GM21786 (cell line): Measurements from ENCODE around the gene NTM.
"Not testable (repeated sequence)": the region's sequence is repeated elsewhere in the genome, so short reads cannot be mapped to it uniquely, and the experiment has no call there.

Source experiments
- ATAC-seq: cut with Tn5 transposase; IDR thresholded peaks from one replicate; pipeline ENCODE4 v1.9.1; 2021; ENCODE audit not compliant: unreplicated experiment

NTM gene

DNA sequence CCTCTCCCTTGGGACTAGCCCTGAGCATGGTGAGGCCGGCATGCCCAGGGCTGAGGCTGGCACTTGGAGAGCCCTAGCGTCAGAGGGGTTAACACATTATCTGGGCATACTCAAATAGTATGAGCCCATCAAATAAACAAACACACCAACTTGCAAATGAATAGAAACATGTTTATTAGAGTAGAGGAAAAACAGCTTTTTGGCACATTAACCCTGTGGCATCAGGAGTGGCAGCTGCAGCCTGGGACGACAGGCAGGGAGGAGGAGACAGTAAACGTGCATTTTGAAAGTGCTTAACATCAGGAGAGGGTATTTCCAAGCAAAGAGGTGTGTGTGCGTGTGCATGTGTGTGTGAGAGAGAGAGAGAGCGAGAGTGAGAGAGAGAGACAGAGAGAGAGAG is 684.9 kb downstream of the NTM start:
- no peak for ATAC-seq

DNA sequence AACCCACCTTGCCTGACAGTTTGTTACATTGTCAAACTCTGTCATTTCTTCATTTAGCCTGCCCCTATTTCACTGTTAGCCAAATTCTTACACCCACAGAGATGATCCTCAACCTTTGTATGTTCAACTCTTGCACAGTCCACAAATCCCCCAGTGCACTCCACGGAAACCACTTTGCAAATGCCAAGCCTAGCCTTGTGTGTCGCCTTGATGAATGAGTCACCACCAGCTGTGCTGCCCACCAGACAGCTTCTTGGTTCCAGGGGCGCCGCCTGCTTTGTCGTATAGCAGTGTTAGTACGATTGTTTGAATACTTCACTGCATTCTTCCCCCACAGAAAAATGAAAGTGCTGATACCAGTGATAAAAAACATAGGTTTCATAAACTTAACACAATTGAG is 686.3 kb downstream of the NTM start:
- no peak for ATAC-seq

DNA sequence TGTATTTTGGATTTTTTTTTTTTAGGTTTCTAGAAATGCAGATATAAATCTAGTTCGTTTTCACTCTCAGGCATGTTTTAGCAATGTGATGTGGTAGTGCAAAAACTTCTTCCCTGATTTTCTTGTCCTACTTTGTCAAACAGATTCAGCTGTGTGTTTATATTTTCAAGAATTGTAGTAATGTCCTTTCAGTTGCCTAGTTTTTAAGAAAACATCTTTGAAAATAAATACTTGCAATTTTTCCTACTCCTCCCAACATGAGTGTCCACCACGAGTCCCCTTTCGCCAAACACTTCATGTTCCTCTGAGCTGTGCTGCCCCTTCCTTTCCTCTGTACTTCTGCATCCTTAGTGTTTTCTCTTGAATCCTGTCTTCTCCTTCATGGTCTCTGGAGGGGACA is 686.9 kb downstream of the NTM start:
- ATAC-seq: no peak

DNA sequence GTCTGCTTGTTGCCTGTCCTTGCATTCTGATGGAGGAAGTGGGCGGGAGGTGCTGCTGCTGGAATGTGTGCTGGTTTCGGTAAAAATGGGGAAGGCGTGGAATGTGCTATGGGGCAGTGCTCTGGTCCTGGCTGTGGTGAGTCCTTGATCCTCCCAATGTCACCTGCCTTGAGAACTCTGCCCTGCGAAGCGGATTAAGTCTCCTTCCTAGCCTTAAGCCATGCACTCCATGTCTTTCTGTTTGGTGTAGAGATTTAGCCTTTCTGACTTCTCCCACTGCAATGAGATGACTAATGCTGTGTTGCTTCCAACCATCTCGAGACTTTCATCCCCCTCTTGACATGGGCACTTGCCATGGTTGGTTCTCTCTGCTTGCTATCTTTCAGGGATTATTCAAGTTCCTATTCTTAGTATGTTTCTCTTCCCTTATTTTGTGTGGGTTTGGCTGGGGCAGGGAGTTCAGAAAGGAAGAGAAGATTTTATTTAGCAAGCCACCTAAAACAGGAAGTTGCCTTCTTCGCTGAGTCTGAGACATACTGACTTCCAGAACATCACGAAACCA is 687.9 kb downstream of the NTM start:
- ATAC-seq: no peak

DNA sequence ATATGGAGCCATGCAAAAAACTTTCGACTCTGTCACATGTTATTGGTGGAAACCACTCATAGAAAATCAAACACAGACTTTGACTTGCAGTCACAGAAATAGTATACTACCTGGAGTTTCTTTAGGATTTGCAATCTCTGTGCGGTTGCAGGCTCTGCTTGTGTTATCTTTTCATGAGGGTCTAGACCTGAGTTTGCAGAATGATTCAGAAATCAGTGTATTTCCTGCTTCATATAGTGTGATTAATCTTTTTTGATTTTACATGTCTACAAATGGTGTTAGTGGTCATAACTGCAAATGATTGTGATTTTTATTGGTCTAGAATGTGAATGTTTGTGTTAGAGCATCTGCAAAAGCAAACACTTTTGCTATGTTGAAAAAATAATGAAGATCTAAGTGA is 690.2 kb downstream of the NTM start:
- ATAC-seq: no peak

DNA sequence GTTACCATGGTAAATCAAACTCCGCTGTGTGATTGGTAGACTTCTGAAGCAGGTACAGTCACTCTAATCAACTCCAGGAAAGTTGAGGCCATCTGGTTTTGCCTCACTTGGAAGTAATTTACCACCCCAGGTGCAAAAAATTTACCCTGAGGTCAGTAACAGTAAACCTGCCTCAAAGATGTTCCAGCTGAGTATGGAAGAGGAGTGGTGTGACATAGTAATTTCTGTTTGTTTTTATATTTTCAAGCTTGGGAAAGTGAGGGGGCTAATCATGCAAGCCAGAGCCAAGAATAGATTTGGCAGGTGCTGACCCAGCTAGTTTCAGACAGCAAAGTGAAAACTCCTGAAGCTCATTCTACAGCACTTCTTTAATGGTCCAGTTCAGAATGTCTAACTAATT is 691.6 kb downstream of the NTM start:
- no peak for ATAC-seq

DNA sequence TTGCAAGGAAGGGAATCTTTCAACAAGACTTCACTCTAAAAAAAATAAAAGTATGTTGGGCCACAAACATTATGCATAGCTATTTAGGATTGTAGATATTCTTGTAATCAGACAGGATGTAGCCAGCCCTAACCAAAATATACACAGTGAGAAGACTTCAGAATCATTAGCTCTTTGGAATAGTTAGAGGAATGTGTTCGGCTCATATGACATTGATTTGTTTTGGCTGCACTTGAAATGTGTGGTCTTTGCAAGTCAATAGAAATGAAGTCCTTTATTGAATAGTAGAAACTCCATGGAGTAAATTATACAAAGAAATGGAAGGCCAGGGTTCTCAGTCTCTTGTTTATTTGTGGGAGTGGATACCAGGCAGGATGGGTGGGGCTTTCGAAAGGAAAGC is 692.1 kb downstream of the NTM start:
- no peak for ATAC-seq

DNA sequence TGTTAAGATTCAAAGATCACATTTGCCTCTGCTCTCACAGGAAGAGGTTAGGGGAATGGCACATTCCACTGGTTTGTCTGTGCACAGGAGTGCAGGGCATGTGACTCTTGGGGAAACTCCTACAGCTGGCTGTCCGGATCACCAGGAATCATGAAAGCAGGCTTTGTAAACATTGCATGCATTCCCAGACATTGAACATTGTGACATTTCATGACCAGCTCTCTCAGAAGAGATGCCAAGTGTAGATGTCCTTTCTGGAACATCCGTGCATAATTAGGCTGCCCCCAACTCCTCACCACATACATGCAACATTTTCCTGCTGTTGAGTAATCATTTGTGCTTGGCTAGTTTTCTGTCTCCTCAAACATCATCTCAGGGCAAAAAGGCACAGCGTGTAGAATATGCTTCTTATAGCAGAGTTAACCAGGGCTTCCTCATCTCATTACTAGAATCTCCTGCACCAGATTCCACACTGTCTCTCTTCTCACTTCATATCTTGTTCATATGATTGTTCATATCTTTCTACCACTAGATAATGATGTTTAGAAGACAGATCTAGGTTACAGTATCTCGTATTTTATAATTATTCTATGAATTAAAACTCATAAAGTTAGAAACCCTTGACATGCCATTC is 694.7 kb downstream of the NTM start:
- no peak for ATAC-seq

DNA sequence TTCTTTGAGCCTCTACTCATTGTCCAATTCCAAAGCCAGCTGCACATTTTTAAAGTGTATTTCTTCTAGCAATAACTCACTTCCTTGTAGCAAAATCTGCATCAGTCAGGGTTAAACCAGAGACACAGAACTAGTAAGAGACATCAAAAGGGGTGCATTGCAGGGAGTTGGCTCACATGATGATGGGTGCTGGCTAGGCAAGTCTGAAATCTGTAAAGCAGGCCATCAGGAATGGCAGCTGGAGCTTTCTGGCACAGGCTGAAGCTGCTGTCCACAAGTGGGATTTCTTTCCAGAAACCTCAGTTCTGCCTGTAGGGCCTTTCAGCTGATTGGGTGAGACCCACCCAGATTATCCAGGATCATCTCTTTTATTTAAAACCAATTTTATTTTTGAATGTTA is 698.1 kb downstream of the NTM start:
- ATAC-seq: no peak

DNA sequence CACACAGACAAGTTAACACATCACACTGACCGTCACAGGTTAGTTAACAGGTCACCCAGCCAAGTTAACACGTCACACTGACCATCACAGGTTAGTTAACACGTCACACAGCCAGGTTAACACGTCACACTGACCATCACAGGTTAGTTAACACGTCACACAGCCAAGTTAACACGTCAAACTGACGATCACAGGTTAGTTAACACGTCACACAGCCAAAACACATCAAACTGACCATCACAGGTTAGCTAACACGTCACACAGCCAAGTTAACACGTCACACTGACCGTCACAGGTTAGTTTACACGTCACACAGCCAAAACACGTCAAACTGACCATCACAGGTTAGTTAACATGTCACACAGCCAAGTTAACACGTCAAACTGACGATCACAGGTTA is 699.2 kb downstream of the NTM start:
- not testable (repeated sequence) for ATAC-seq

DNA sequence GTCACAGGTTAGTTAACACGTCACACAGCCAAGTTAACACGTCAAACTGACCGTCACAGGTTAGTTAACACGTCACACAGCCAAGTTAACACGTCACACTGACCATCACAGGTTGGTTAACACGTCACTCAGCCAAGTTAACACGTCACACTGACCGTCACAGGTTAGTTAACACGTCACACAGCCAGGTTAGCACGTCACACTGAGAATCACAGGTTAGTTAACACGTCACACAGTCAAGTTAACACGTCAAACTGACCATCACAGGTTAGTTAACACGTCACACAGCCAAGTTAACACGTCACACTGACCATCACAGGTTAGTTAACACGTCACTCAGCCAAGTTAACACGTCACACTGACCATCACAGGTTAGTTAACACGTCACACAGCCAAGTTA is 700.5 kb downstream of the NTM start:
- not testable (repeated sequence) for ATAC-seq

DNA sequence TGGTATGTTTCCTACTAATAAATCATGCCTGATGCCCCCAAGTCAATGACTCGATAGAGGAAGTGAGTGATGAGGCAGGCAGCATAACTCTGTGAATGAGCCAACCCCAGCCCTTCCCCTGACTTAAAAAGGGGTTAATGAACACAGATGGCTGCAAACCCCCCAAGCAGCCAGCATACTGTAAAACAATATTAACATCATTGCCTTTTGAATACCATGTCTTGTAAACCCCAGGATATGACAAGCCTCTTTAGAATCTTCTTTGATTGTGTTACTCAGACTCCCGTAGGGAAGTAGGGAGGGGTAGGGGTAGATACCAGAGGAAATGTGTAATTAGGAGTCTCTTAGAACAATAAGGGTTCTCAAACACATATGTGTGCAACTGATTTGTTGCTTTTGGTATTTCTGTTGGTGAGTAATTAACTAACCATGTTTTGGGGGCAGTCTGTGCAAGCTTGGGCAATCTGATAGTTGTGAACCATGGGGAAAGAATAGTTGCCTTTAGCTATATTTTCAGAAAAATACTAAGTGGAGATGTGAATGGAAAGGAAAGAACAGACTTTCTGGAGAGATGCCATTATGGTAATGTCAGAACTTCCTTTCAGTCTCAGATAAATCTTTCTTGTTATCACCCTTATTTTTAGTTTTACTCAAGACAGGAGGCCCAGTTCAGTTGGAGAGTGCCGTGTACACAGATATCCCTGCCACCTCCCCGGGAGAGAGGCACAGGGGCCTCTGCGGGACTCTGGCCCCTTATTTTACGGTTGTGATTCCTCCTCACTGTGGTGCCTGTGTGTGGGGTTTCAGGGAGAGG is 701.8 kb downstream of the NTM start:
- no peak for ATAC-seq

DNA sequence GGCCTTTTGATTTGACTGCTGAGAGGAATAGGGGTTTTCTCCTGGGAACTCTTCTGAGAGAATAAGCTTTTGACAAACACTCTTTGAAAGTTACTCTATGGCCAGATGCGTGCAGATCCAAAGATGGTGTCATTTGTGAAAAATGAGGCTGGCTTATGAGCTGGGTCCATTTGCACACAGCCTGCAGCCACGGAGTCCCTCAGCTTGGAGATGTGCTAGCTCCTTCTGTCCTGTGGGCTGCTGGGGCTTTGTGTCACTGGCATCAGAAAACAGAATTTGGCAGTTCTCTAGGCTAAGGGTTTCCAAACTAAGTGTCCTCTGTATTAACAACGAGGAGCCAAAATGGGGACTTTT is 702.4 kb downstream of the NTM start:
- no peak for ATAC-seq

DNA sequence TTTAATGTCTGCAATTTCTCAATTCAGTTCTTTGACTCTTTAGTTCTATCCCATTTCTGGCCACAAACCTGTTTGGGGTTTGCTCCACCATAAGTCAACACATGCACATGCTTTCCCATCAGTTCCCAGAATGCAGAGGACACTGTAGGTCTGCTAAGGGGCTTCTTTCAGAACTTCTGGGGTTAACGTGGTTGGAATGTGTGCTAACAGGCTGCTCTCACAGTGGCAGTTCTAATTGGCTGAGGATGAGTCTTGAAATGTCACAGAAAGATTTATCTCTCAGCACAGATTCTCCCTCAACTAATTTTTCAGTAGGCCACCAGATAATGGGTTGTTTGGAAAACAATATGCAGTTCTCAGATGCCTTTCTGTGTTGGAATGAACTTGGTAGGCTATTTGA is 703.4 kb downstream of the NTM start:
- no peak for ATAC-seq

DNA sequence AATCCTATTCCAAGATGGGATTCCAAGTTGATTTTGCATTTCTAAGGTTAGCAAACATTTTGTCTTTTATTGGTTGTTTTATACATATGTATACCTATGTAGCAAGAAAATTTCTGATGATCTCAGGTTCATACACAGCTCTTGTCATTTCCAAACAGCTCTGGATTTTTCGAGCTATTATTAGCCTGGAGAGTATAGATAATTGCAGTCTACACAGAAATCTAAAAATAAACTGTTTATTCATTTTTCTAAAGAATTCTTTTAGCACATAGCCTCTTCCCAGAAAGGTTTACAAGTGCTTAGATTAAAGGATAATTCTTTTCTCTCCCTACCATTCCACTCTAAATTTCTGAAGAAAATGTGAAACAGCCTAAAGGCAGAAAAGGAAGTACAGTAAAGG is 705.0 kb downstream of the NTM start:
- ATAC-seq: no peak

DNA sequence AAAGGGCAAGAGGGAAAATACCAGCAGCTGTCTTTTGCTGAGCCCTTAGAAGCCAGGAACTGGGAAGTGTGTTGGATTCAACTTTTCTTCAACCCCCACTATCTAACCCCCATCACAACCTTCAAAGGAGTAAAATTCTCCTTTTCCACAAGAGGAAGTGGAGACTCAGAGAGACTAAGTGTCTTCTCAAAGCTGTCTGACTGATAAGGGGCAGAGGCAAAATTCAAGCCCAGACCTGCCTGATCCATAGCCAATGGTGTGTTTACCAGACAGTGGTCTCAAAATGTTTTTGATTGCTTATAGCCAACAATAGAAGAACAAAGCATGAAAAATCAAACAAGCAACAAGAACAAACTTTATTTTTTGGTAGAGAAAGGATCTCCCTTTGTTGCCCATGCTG is 707.0 kb downstream of the NTM start:
- ATAC-seq: no peak

DNA sequence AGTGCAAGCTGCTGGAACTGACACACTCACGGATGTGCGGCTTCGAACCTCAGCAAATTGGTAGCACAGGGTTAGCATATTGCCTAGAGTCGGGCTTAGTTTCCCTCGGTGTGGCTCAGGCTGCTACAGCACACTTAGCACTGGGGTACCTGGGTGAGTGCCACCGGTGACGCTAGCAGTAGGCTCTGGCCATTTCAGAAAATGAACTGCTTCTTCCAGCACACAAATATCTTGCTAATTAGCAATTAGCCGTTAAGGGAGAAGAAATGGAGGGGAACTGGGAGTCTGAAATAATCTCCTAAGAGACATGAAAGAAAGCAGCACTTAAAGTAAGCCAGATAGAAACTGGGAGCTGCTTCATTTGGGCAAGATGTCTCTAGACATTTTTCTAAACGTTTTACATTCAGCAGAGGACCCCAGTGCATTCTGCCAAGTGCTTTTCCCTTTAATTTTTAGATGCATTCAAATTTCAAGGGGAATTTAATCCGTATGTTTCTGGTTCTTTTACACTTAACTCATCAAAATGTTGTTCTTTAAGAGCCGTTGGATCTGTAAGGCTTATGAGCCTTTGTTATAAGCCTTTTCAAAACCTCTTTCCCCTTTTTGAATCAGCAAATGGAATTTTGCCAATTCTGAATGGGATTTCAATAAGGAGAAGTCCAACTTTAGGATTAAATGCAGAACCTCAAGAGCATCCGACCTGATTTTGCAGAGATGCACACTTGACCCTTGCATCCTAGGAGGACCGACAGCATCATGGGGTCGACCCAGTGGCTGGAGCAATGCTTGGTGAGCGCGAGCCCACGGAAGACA is 708.1 kb downstream of the NTM start:
- ATAC-seq: no peak

DNA sequence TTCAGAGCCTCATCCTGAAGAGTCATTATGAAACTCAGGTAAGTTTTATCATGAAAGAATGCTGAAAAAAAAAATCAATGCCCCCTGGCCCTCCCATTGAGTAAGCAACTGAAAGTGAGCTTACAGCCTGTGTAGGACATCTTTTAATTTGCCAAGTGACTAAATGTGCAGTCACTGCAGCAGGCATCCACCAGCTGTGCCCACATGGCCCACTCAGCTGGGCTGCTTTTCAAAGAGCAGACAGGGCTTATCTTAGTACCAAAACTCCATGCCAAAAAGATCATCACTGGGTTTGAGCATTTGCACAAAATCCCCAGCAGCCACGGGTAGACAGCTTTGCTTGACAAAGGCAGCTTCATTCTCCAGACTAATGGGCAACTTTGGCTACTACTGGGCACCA is 709.7 kb downstream of the NTM start:
- ATAC-seq: no peak

DNA sequence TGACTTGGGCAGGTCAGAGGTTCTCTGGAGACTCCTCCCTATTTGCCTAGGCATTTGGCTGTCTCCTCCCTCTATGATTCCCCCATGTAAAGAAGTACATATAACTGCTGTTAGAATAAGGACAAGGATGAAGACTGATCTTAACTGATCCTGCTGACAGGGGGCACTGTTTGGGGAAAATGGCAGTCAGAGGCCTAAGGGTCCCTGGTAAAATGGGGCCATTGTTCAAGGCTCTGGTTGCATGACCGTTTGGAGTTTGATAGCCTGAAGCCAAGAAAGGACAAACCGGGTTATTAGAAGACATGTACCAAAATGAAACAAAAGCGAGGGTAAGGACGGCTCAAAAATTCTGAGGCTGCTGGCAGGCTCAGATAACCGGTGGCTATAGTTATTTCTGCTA is 712.2 kb downstream of the NTM start:
- ATAC-seq: no peak

DNA sequence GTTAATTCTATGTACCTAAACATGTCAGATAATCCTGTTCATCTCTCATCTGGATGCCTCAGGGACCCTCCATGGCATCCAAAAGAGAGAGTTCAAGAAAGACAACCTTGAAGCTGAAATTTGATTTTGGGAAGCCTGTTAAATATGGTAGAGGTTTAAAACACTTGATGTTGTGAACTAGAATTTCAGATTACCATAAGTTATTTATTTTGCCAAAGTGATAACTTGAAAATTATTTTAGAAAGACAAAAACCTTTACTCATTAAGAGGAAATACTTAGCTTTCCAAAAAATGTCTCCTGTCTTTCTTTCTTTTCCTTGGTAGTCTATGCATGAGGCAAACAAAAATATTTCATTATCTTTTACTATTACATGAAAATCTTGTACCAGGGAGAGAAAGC is 714.0 kb downstream of the NTM start:
- ATAC-seq: no peak

DNA sequence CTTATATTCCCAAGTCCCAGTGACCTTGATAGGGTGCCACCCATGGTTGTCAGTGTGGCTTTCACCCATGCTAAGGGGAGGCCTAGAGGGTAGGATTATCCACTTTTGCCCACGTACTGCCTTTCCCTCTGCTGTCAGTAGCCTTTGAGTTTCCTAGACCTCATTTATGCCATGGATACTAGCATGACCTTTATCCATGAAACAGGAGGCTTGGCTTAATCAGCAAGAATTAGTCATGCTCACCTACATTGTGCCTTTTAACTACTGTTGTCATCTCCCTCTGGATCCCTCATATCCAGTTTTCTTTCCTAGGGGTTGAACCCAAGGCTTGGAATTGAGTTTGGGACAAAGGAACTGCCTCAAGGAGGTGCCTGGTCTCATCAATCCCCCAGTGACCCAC is 716.7 kb downstream of the NTM start:
- ATAC-seq: no peak

DNA sequence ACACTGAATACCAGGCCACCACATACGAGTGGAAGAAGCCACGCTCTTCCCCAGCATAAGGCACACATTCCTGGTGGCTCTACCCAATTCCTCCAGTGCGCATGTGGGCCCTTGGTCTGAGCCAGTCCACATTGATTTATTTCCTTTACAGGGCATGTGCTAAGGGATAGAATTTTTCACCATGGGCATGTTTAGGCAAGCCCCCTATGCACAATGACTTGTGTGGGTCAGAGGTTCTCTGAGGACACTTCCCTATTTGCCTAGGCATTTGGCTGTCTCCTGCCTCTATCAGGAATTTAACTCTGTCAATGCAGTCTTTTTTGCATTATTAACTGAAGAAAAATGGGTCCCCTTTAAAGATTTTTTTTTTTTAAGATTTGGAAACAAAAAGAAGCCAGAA is 718.1 kb downstream of the NTM start:
- no peak for ATAC-seq
